HepG2 (cell line): ENCODE measurements around the gene CES1. TPM values are rescaled to one million over a fixed set of nuclear protein-coding genes. Genes with fewer than 3 reads are reported as not detected.

Source experiments
- CC2D1A ChIP-seq: sonication (generic); formaldehyde crosslinking; IDR thresholded peaks from 2 replicates; pipeline ENCODE4 v1.8.1; 2023; ENCODE audit warnings: mild to moderate bottlenecking, missing genetic modification reagents
- GPN1 ChIP-seq: sonication (generic); formaldehyde crosslinking; IDR thresholded peaks from 2 replicates; pipeline ENCODE4 v1.5.1; 2020; ENCODE audit warnings: missing genetic modification reagents, borderline replicate concordance
- GTF3A ChIP-seq: sonication (generic); formaldehyde crosslinking; conservative IDR thresholded peaks from 2 replicates; pipeline ENCODE4 v1.4.0; 2020; ENCODE audit warnings: mild to moderate bottlenecking, missing genetic modification reagents
- HMG20B ChIP-seq: conservative IDR thresholded peaks from 2 replicates; pipeline ENCODE4 v1.6.1; 2016; ENCODE audit warnings: missing genetic modification reagents, missing compliant biosample characterization
- HNRNPLL ChIP-seq: fragments of 200-400 bp; formaldehyde crosslinking; IDR thresholded peaks from 2 replicates; pipeline ENCODE4 v1.6.1; 2017; ENCODE audit warnings: mild to moderate bottlenecking, low read depth, low read length; ENCODE audit not compliant: poor library complexity, severe bottlenecking
- KLF11 ChIP-seq: IDR thresholded peaks from 2 replicates; pipeline ENCODE4 v1.6.1; 2016; ENCODE audit warnings: missing compliant biosample characterization
- NAIF1 ChIP-seq: sonication (generic); formaldehyde crosslinking; IDR thresholded peaks from 2 replicates; pipeline ENCODE4 v1.5.0; 2020; ENCODE audit warnings: mild to moderate bottlenecking, missing genetic modification reagents, borderline replicate concordance
- NCOA5 ChIP-seq: sonication (generic); formaldehyde crosslinking; IDR thresholded peaks from 2 replicates; pipeline ENCODE4 v1.4.0; 2020; ENCODE audit warnings: missing genetic modification reagents
- NR2C2 ChIP-seq: sonication (generic); formaldehyde crosslinking; IDR thresholded peaks from 2 replicates; pipeline ENCODE4 v1.4.0; 2020; ENCODE audit warnings: missing genetic modification reagents, mild to moderate bottlenecking, moderate library complexity, borderline replicate concordance
- SIN3B ChIP-seq: fragments of 150-350 bp; IDR thresholded peaks from 2 replicates; pipeline ENCODE4 v1.6.1; 2014; ENCODE audit warnings: low read length
- SP4 ChIP-seq: sonication (generic); formaldehyde crosslinking; IDR thresholded peaks from 2 replicates; pipeline ENCODE4 v1.8.1; 2023; ENCODE audit warnings: mild to moderate bottlenecking, missing genetic modification reagents
- ZBTB3 ChIP-seq: sonication (generic); formaldehyde crosslinking; IDR thresholded peaks from 2 replicates; pipeline ENCODE4 v1.4.0; 2020; ENCODE audit warnings: low read depth, mild to moderate bottlenecking, moderate library complexity, missing genetic modification reagents, borderline replicate concordance
- ZBTB7A ChIP-seq: sonication (generic); formaldehyde crosslinking; IDR thresholded peaks from 2 replicates; pipeline ENCODE4 v1.8.0; 2022; ENCODE audit warnings: mild to moderate bottlenecking, missing genetic modification reagents
- ZFP1 ChIP-seq: IDR thresholded peaks from 2 replicates; pipeline ENCODE4 v1.6.1; 2016
- ZNF234 ChIP-seq: sonication (generic); formaldehyde crosslinking; conservative IDR thresholded peaks from 2 replicates; pipeline ENCODE4 v1.5.1; 2020; ENCODE audit warnings: mild to moderate bottlenecking, missing genetic modification reagents
- ZNF256 ChIP-seq: sonication (generic); formaldehyde crosslinking; conservative IDR thresholded peaks from 2 replicates; pipeline ENCODE4 v1.4.0; 2020; ENCODE audit warnings: missing genetic modification reagents
- ZNF503 ChIP-seq: sonication (generic); formaldehyde crosslinking; IDR thresholded peaks from 2 replicates; pipeline ENCODE4 v1.4.0; 2020; ENCODE audit warnings: missing genetic modification reagents
- ZNF543 ChIP-seq: sonication (generic); formaldehyde crosslinking; IDR thresholded peaks from 2 replicates; pipeline ENCODE4 v1.4.0; 2020; ENCODE audit warnings: mild to moderate bottlenecking, missing genetic modification reagents
- ZNF609 ChIP-seq: sonication (generic); formaldehyde crosslinking; IDR thresholded peaks from 2 replicates; pipeline ENCODE4 v1.4.0; 2020; ENCODE audit warnings: mild to moderate bottlenecking, missing genetic modification reagents, borderline replicate concordance
- ZNF878 ChIP-seq: sonication (generic); formaldehyde crosslinking; IDR thresholded peaks from 2 replicates; pipeline ENCODE4 v1.8.1; 2023; ENCODE audit warnings: mild to moderate bottlenecking, missing genetic modification reagents, moderate library complexity
- ZSCAN5A ChIP-seq: sonication (generic); formaldehyde crosslinking; IDR thresholded peaks from 2 replicates; pipeline ENCODE4 v1.8.0; 2022; ENCODE audit warnings: mild to moderate bottlenecking, missing genetic modification reagents, borderline replicate concordance
- polyA plus RNA-seq, 8 experiments: library from polyadenylated mRNA; depleted of rRNA in 3 of 8; stranded (reverse) in 7 of 8; unstranded in 1 of 8; fragments of >200 nt; fragmentation: Illumina TruSeq in 4 of 8; extraction: Trizol in 4 of 8; gene quantifications; 2 replicates each; pipeline versions ENCODE4 v1.2.1 to v1.2.3, GENCODE V29; 2011 to 2016; ENCODE audit warnings: low read depth in 4 of 8, missing spikeins in 1 of 8, mixed read lengths in 1 of 8; ENCODE audit not compliant: insufficient read depth in 1 of 8
- total RNA-seq, 5 experiments: library from RNA; depleted of rRNA; stranded (reverse); fragments of >200 nt; fragmentation: Illumina TruSeq; extraction: Trizol; gene quantifications; 2 replicates each; pipeline ENCODE4 v1.2.3, GENCODE V29; 2016; ENCODE audit warnings: low read depth in 1 of 5

CES1 gene
- total and polyA plus RNA-seq, 2 of the 13 experiments (the other 11 are each of a cell fraction or from before 2014, with no cell fraction given), result 136 to 198 TPM

- TF ChIP-seq HMG20B (CRISPR knock-in tag) (no peak; the same call in 1 of the 2 replicates), ZNF503 (CRISPR knock-in tag) (peak; percentile 63; the same call in 1 of the 2 replicates), GPN1 (CRISPR knock-in tag) (no peak), ZNF878 (CRISPR knock-in tag) (peak; percentile 59; the same call in 1 of the 2 replicates), ZSCAN5A (CRISPR knock-in tag) (peak; percentile 55; the same call in 1 of the 2 replicates), CC2D1A (CRISPR knock-in tag) (peak; percentile 84; the same call in 1 of the 2 replicates), ZNF609 (CRISPR knock-in tag) (peak; percentile 70; the same call in 1 of the 2 replicates), ZNF234 (CRISPR knock-in tag) (no peak), ZBTB7A (CRISPR knock-in tag) (no peak), ZNF543 (0 out of 2 replicates have a peak, but pooled peaks have one; percentile 4), SIN3B (no peak), HNRNPLL (peak; percentile 66), KLF11 (CRISPR knock-in tag) (no peak), GTF3A (CRISPR knock-in tag) (no peak), NCOA5 (CRISPR knock-in tag) (no peak), ZNF256 (CRISPR knock-in tag) (no peak), SP4 (CRISPR knock-in tag) (peak; percentile 67), ZBTB3 (CRISPR knock-in tag) (no peak), NAIF1 (CRISPR knock-in tag) (peak; percentile 73; the same call in 1 of the 2 replicates), NR2C2 (CRISPR knock-in tag) (0 out of 2 replicates have a peak, but pooled peaks have one; percentile 51), ZFP1 (CRISPR knock-in tag) (no peak)
These were observed at the start of gene CES1 (continued) for GRCh38 chr16:55832773-55833691.
